Measurements from ENCODE around the gene RILPL1.
A peak's percentile ranks its signal among the peaks of the same experiment; 100 is the strongest.
"Not testable (repeated sequence)": the region's sequence is repeated elsewhere in the genome, so short reads cannot be mapped to it uniquely, and the experiment has no call there.

Gene RILPL1

GRCh38 chr12:123533672-123534643, at the start of gene RILPL1:
TSS of gene RILPL1 (minus strand) at chr12:123533719. CDS start at chr12:123533482, 237 bp downstream.
- H3K4me3 ChIP-seq (ENCODE audit: low read depth, low read length) = peak within 1 kb of the TSS; percentile 88

GRCh38 chr12:123580772-123581171, 47.3 kb upstream of the RILPL1 start:
- H3K4me3 ChIP-seq (ENCODE audit: low read depth, low read length) = no peak overlapping the region

- H3K4me3 ChIP-seq (ENCODE audit: low read depth, low read length) = not testable (repeated sequence)
Observed at GRCh38 chr12:123578829-123579228, 45.3 kb upstream of the RILPL1 start.

- no peak overlapping the region for H3K4me3 ChIP-seq (ENCODE audit: low read depth, low read length)
Observed at GRCh38 chr12:123578243-123578642, 44.7 kb upstream of the RILPL1 start.

GRCh38 chr12:123576611-123577010, 43.1 kb upstream of the RILPL1 start:
- no peak overlapping the region for H3K4me3 ChIP-seq (ENCODE audit: low read depth, low read length)

- no peak overlapping the region for H3K4me3 ChIP-seq (ENCODE audit: low read depth, low read length)
Observed at GRCh38 chr12:123573870-123574269, 40.4 kb upstream of the RILPL1 start.

- no peak overlapping the region for H3K4me3 ChIP-seq (ENCODE audit: low read depth, low read length)
Observed at GRCh38 chr12:123572391-123572790, 38.9 kb upstream of the RILPL1 start.

- H3K4me3 ChIP-seq (ENCODE audit: low read depth, low read length) = no peak overlapping the region
Observed at GRCh38 chr12:123571343-123571813, 37.9 kb upstream of the RILPL1 start.

GRCh38 chr12:123559468-123559867, 25.9 kb upstream of the RILPL1 start:
- H3K4me3 ChIP-seq (ENCODE audit: low read depth, low read length) = no peak overlapping the region

GRCh38 chr12:123558487-123558886, 25.0 kb upstream of the RILPL1 start:
- H3K4me3 ChIP-seq (ENCODE audit: low read depth, low read length) = not testable (repeated sequence)

GRCh38 chr12:123554843-123555242, 21.3 kb upstream of the RILPL1 start:
- not testable (repeated sequence) for H3K4me3 ChIP-seq (ENCODE audit: low read depth, low read length)

- not testable (repeated sequence) for H3K4me3 ChIP-seq (ENCODE audit: low read depth, low read length)
Observed at GRCh38 chr12:123554136-123554535, 20.6 kb upstream of the RILPL1 start.

- no peak overlapping the region for H3K4me3 ChIP-seq (ENCODE audit: low read depth, low read length)
Observed at GRCh38 chr12:123550700-123551099, 17.2 kb upstream of the RILPL1 start.

GRCh38 chr12:123548107-123548506, 14.6 kb upstream of the RILPL1 start:
- H3K4me3 ChIP-seq (ENCODE audit: low read depth, low read length) = no peak overlapping the region

- no peak overlapping the region for H3K4me3 ChIP-seq (ENCODE audit: low read depth, low read length)
Observed at GRCh38 chr12:123546281-123546680, 12.8 kb upstream of the RILPL1 start.

GRCh38 chr12:123543541-123543940, 10.0 kb upstream of the RILPL1 start:
- no peak overlapping the region for H3K4me3 ChIP-seq (ENCODE audit: low read depth, low read length)

GRCh38 chr12:123540899-123541662, 7.6 kb upstream of the RILPL1 start:
- H3K4me3 ChIP-seq (ENCODE audit: low read depth, low read length) = no peak overlapping the region

GRCh38 chr12:123535952-123536351, 2.4 kb upstream of the RILPL1 start:
- H3K4me3 ChIP-seq (ENCODE audit: low read depth, low read length) = not testable (repeated sequence)

GRCh38 chr12:123532808-123533649, 490 bp downstream of the RILPL1 start:
- peak overlapping the region; percentile 88 for H3K4me3 ChIP-seq (ENCODE audit: low read depth, low read length)

- H3K4me3 ChIP-seq (ENCODE audit: low read depth, low read length) = no peak overlapping the region
Observed at GRCh38 chr12:123532019-123532418, 1.5 kb downstream of the RILPL1 start.

- H3K4me3 ChIP-seq (ENCODE audit: low read depth, low read length) = no peak overlapping the region
Observed at GRCh38 chr12:123531091-123531490, 2.4 kb downstream of the RILPL1 start.

Data from iPS-11a (cell line).